Peyer's patch (tissue), 4 donors: ENCODE results near the gene ATP5IF1. TPM values are rescaled to one million over a fixed set of nuclear protein-coding genes. Genes with fewer than 3 reads are reported as not detected.

Source experiments
- DNase-seq, 3 donors: peaks; one replicate each; pipeline ENCODE4 v3.0.0-alpha.2; 2017 to 2019
- H3K27ac ChIP-seq, 4 donors: fragments of 200-600 bp; sonication (generic); one replicate each; pipeline ENCODE4 v1.5.1; 2016 to 2019
- H3K27me3 ChIP-seq, 2 donors: fragments of 200-600 bp; sonication (generic); one replicate each; pipeline ENCODE4 v1.5.1; 2019
- H3K36me3 ChIP-seq, 3 donors: fragments of 200-600 bp; sonication (generic); one replicate each; pipeline ENCODE4 v1.5.1; 2016 to 2019
- H3K4me1 ChIP-seq, 4 donors: fragments of 200-600 bp; sonication (generic); one replicate each; pipeline ENCODE4 v1.5.1; 2016 to 2019
- H3K4me3 ChIP-seq, 4 donors: fragments of 200-600 bp; sonication (generic); 1 replicate in 3 of 4; 2 replicates in 1 of 4; pipeline ENCODE4 v1.5.1; 2016 to 2019; ENCODE audit warnings: mild to moderate bottlenecking in 1 of 4
- H3K9me3 ChIP-seq, 4 donors: fragments of 200-600 bp; sonication (generic); one replicate each; pipeline ENCODE4 v1.5.1; 2016 to 2019; ENCODE audit warnings: mild to moderate bottlenecking in 1 of 4
- CTCF ChIP-seq, 6 experiments: fragments of 450-650 bp in 4 of 6; fragments of 200-600 bp in 2 of 6; sonication (generic) in 1 of 6; IDR thresholded peaks; one replicate each; pipeline ENCODE4 v1.5.1; 2017 to 2019; ENCODE audit warnings: antibody characterized with exemption in 6 of 6, mild to moderate bottlenecking in 3 of 6, moderate library complexity in 1 of 6
- POLR2A ChIP-seq, 2 donors: fragments of 450-650 bp; IDR thresholded peaks; one replicate each; pipeline ENCODE4 v1.5.1; 2017; ENCODE audit warnings: antibody characterized with exemption in 2 of 2, mild to moderate bottlenecking in 2 of 2, moderate library complexity in 2 of 2
- total RNA-seq, 4 donors: library from RNA; depleted of rRNA; stranded (reverse); fragments of >200 nt; gene quantifications; one replicate each; pipeline ENCODE4 v1.1.0, GENCODE V29; 2016

Gene ATP5IF1
- total RNA-seq, 4 donors from 2014 or later, result 180 to 381 (median 358) TPM

DNA sequence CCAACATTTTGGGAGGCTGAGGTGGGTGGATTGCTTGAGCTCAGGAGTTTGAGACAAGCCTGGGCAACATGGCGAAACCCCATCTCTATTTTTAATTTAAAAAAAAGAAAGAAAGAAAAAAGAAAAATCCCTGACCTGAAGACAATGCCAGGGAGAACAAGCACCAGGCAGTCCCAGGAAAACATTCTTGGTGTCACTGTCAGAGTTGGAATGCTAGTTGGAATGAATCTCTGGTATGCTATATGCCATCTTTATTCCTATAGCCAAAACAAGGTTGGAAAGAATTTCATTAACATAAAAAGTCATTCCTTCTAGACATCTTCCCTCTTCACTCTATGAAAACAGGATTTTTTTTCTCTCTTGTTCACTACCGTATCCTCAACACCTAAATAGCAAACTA is 5.9 kb upstream of the ATP5IF1 start:
- Histone ChIP-seq H3K9me3 (no peaks in the 10 kb centered on the region), H3K27ac (no peak overlapping the region), H3K36me3 (peaks cover 0 to 39% (median 6%) of the 10 kb centered on the region in 3 donors), H3K27me3 (no peaks in the 10 kb centered on the region), H3K4me3 (no peak overlapping the region), H3K4me1 (peaks cover 0 to 22% (median 8%) of the 10 kb centered on the region in 4 donors)
- TF ChIP-seq POLR2A (IDR thresholded peaks at IDR 0.05) (no peak), CTCF (IDR thresholded peaks at IDR 0.05) (no peak)
- no peak for DNase-seq

DNA sequence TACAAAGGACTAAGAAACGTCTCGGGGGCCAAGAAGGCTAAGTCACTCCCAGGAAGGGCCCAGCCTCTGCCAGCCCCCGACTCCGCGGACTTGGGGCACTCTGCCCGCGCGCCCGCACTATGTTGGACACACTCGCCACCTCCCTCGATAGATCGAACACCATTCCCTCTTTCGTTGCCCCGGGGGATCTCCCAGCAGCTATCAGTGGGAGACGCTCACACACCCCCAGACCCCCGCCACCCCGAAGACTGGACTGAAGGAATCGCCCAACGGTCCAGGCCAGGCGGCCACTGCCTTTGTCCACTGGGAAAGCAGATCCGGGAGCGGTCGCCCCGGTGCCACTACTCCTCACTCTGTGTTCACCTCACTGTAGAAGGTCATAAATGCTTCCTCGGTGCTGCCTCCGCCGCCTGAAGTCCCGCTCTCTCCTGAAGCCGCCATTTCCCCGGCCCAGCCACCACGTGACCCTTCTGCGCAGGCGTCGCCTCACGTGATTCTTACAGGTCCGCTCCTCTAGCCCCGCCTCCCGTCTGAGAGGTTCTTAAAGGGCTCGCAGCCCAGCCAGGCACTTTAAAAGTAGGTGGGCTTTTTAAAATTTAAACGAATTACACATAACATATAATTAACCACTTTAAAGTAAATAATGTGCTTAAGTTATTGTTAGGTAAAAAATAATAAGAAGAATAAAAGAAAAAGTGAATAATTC is 3.2 kb upstream of the ATP5IF1 start, which contains the start of gene DNAJC8:
DNAJC8 (minus strand) TSS at position 472 of the 706 bp plus-strand sequence; CDS start at position 441, 31 bp downstream.
- Histone ChIP-seq H3K36me3 (peaks cover 0 to 16% (median 6%) of the 10 kb centered on the region in 3 donors), H3K27me3 (no peaks in the 10 kb centered on the region), H3K27ac (peak within 1 kb of the TSS; percentile 65 to 85 (median 76)), H3K9me3 (no peaks in the 10 kb centered on the region), H3K4me3 (peak within 1 kb of the TSS; percentile 72 to 97 (median 86)), H3K4me1 (peaks cover 0 to 34% (median 12%) of the 10 kb centered on the region in 4 donors)
- DNase-seq, result peak; percentile 94 to 99 (median 99)
- peak; percentile 66 to 71 for TF ChIP-seq POLR2A (IDR thresholded peaks at IDR 0.05)
- TF ChIP-seq CTCF (IDR thresholded peaks at IDR 0.05), result no peak

- Histone ChIP-seq H3K27ac (peak overlapping the region in 3 of 4 donors; percentile 65 to 80 (median 72)), H3K4me1 (peaks cover 0 to 35% (median 12%) of the 10 kb centered on the region in 4 donors), H3K9me3 (no peaks in the 10 kb centered on the region), H3K4me3 (peak overlapping the region; percentile 72 to 97 (median 86)), H3K27me3 (no peaks in the 10 kb centered on the region), H3K36me3 (peaks cover 0 to 16% (median 4%) of the 10 kb centered on the region in 3 donors)
- no peak for DNase-seq
- no peak for TF ChIP-seq CTCF (IDR thresholded peaks at IDR 0.05)
- no peak for TF ChIP-seq POLR2A (IDR thresholded peaks at IDR 0.05)
These were observed 2.7 kb upstream of the ATP5IF1 start for GRCh38 chr1:28233264-28233606.

GRCh38 chr1:28236656-28237322 is 865 bp downstream of the ATP5IF1 start:
- peaks cover 0 to 20% (median 6%) of the 10 kb centered on the region in 4 donors for H3K4me1 ChIP-seq
- no peaks in the 10 kb centered on the region for H3K27me3 ChIP-seq
- peak overlapping the region; percentile 89 to 96 (median 91) for H3K4me3 ChIP-seq
- DNase-seq, result no peak
- TF ChIP-seq CTCF (IDR thresholded peaks at IDR 0.05) (no peak), POLR2A (IDR thresholded peaks at IDR 0.05) (no peak)
- peak overlapping the region; percentile 88 to 98 (median 96) for H3K27ac ChIP-seq
- H3K9me3 ChIP-seq, result no peaks in the 10 kb centered on the region
- H3K36me3 ChIP-seq, result peaks cover 0 to 10% (median 0%) of the 10 kb centered on the region in 3 donors

- Histone ChIP-seq H3K27ac (no peak overlapping the region), H3K9me3 (no peaks in the 10 kb centered on the region), H3K4me1 (peaks cover 0 to 22% (median 6%) of the 10 kb centered on the region in 4 donors), H3K4me3 (no peak overlapping the region), H3K36me3 (peaks cover 0 to 10% (median 0%) of the 10 kb centered on the region in 3 donors), H3K27me3 (no peaks in the 10 kb centered on the region)
- TF ChIP-seq CTCF (IDR thresholded peaks at IDR 0.05), result no peak
- no peak for DNase-seq
These were observed 3.1 kb downstream of the ATP5IF1 start for GRCh38 chr1:28239004-28239403.
